CD14-positive monocyte (primary cell): ENCODE results near the gene RUNX2. TPM values are rescaled to one million over a fixed set of nuclear protein-coding genes. Genes with fewer than 3 reads are reported as not detected.
A peak's percentile ranks its signal among the peaks of the same experiment; 100 is the strongest.

Source experiments
- DNase-seq, 3 donors: peaks; one replicate each; pipeline ENCODE4 v3.0.0-alpha.2; 2011 to 2022
- H2AFZ ChIP-seq: 2 replicates; pipeline ENCODE4 v1.6.0; 2012; ENCODE audit warnings: mild to moderate bottlenecking, low read depth, low read length, inconsistent platforms; ENCODE audit not compliant: insufficient read depth, poor library complexity, severe bottlenecking
- H3K27ac ChIP-seq, 2 donors: 1 replicate in 1 of 2; 2 replicates in 1 of 2; pipeline ENCODE4 v1.5.1; 2012 to 2013; ENCODE audit warnings: low read length in 2 of 2, control low read depth in 1 of 2, inconsistent platforms in 1 of 2, low read depth in 1 of 2, mild to moderate bottlenecking in 1 of 2
- H3K27me3 ChIP-seq, 2 donors: one replicate each; pipeline versions ENCODE4 v1.6.0 to v1.6.1; 2011 to 2013; ENCODE audit warnings: low read length in 2 of 2; ENCODE audit not compliant: control insufficient read depth in 2 of 2, insufficient read depth in 2 of 2
- H3K36me3 ChIP-seq, 2 donors: replicated peaks in 1 of 2; 1 replicate in 1 of 2; 2 replicates in 1 of 2; pipeline versions ENCODE4 v1.5.1 to v1.6.1; 2012 to 2013; ENCODE audit warnings: low read length in 2 of 2, control low read depth in 1 of 2, inconsistent platforms in 1 of 2, mild to moderate bottlenecking in 1 of 2; ENCODE audit not compliant: insufficient read depth in 2 of 2, control insufficient read depth in 1 of 2
- H3K4me1 ChIP-seq, 2 donors: 1 replicate in 1 of 2; 2 replicates in 1 of 2; pipeline versions ENCODE4 v1.5.1 to v1.6.1; 2012 to 2013; ENCODE audit warnings: low read length in 2 of 2, control low read depth in 1 of 2, inconsistent platforms in 1 of 2, mild to moderate bottlenecking in 1 of 2, moderate library complexity in 1 of 2; ENCODE audit not compliant: insufficient read depth in 2 of 2, control insufficient read depth in 1 of 2
- H3K4me2 ChIP-seq: replicated peaks from 2 replicates; pipeline ENCODE3; 2012; ENCODE audit warnings: low read length, moderate library complexity, mild to moderate bottlenecking; ENCODE audit not compliant: poor library complexity, severe bottlenecking; ENCODE audit errors: extremely low read depth
- H3K4me3 ChIP-seq, 3 experiments: fragments of 200-600 bp in 1 of 3; sonication (generic) in 1 of 3; replicated peaks in 1 of 3; 1 replicate in 2 of 3; 2 replicates in 1 of 3; pipeline ENCODE4 v1.5.1; 2011 to 2013; ENCODE audit warnings: low read length in 3 of 3, mild to moderate bottlenecking in 3 of 3, control low read depth in 2 of 3, low read depth in 2 of 3, inconsistent platforms in 1 of 3, moderate library complexity in 1 of 3
- H3K79me2 ChIP-seq: 2 replicates; pipeline ENCODE4 v1.6.0; 2012; ENCODE audit warnings: mild to moderate bottlenecking, control low read depth, inconsistent platforms, low read length, moderate library complexity; ENCODE audit not compliant: insufficient read depth
- H3K9ac ChIP-seq: 2 replicates; pipeline ENCODE4 v1.6.0; 2017; ENCODE audit warnings: low read length, mild to moderate bottlenecking; ENCODE audit not compliant: insufficient read depth, poor library complexity, severe bottlenecking
- H3K9me3 ChIP-seq, 2 donors: replicated peaks in 1 of 2; 1 replicate in 1 of 2; 2 replicates in 1 of 2; pipeline versions ENCODE4 v1.5.1 to v1.6.1; 2012 to 2013; ENCODE audit warnings: low read length in 2 of 2, control low read depth in 1 of 2; ENCODE audit not compliant: control insufficient read depth in 1 of 2, insufficient read depth in 1 of 2
- H4K20me1 ChIP-seq: 2 replicates; pipeline ENCODE4 v1.6.0; 2012; ENCODE audit warnings: mild to moderate bottlenecking, low read length, control low read depth, moderate library complexity; ENCODE audit not compliant: insufficient read depth
- H3K27ac Mint-ChIP-seq, 7 donors: one replicate each; pipeline ENCODE4 v1.8.0; 2020; ENCODE audit warnings: mild to moderate bottlenecking in 7 of 7, mixed read lengths in 7 of 7, moderate library complexity in 6 of 7, inconsistent platforms in 2 of 7
- H3K27me3 Mint-ChIP-seq, 3 donors: one replicate each; pipeline ENCODE4 v1.8.0; 2021 to 2022; ENCODE audit warnings: low read depth in 3 of 3, mild to moderate bottlenecking in 3 of 3, mixed read lengths in 3 of 3, moderate library complexity in 3 of 3, inconsistent platforms in 1 of 3
- H3K36me3 Mint-ChIP-seq, 2 donors: one replicate each; pipeline ENCODE4 v1.8.0; 2020; ENCODE audit warnings: mixed read lengths in 2 of 2, inconsistent platforms in 1 of 2, mild to moderate bottlenecking in 1 of 2
- H3K4me1 Mint-ChIP-seq: one replicate; pipeline ENCODE4 v1.8.0; 2020; ENCODE audit warnings: mild to moderate bottlenecking, mixed read lengths
- H3K4me3 Mint-ChIP-seq, 2 donors: one replicate each; pipeline ENCODE4 v1.8.0; 2020; ENCODE audit warnings: mild to moderate bottlenecking in 2 of 2, mixed read lengths in 2 of 2, moderate library complexity in 1 of 2
- H3K9me3 Mint-ChIP-seq, 7 donors: one replicate each; pipeline ENCODE4 v1.8.0; 2020 to 2022; ENCODE audit warnings: mixed read lengths in 7 of 7, mild to moderate bottlenecking in 6 of 7, moderate library complexity in 6 of 7, inconsistent platforms in 2 of 7
- CTCF ChIP-seq: fragments of 200-600 bp; IDR thresholded peaks from one replicate; pipeline ENCODE4 v1.8.0; 2022; ENCODE audit warnings: antibody characterized with exemption, mild to moderate bottlenecking
- WGBS: methylation state at CpG from one replicate; pipeline ENCODE4 v1.1.5; 2013; ENCODE audit warnings: missing lambda C conversion rate; ENCODE audit not compliant: insufficient coverage; 5-methylcytosine and 5-hydroxymethylcytosine counted together
- intact Hi-C, 2 donors: fragments of 100-400 bp; cut with micrococcal nuclease; formaldehyde crosslinking; loops; one replicate each; pipeline versions ENCODE4 v1.15.0 to v1.15.1; 2023
- polyA plus RNA-seq, 3 donors: library from polyadenylated mRNA; depleted of rRNA in 1 of 3; unstranded in 2 of 3; stranded (reverse) in 1 of 3; fragments of 300-500 nt in 2 of 3; fragments of >200 nt in 1 of 3; fragmentation: Illumina TruSeq in 2 of 3; gene quantifications; 1 replicate in 2 of 3; 2 replicates in 1 of 3; pipeline ENCODE4 v1.2.3, GENCODE V29; 2012 to 2021

The RUNX2 gene
- polyA plus RNA-seq, 3 donors, result 1.3 to 5.0 (median 2.5) TPM

- no peak overlapping the region for H3K4me3 Mint-ChIP-seq
- Histone ChIP-seq H3K36me3 (peaks cover 10 to 18% of the 10 kb centered on the region in 2 donors), H3K27ac (peak overlapping the region in 1 of 2 donors; percentile 24), H3K79me2 (peaks cover 5% of the 10 kb centered on the region), H2AFZ (no peak overlapping the region), H3K4me3 (no peak overlapping the region), H3K4me2 (no peak overlapping the region), H4K20me1 (no peaks in the 10 kb centered on the region), H3K9ac (no peak overlapping the region), H3K9me3 (no peaks in the 10 kb centered on the region), H3K4me1 (peaks cover 31 to 33% of the 10 kb centered on the region in 2 donors), H3K27me3 (no peaks in the 10 kb centered on the region)
- intact Hi-C loops, result loop anchor here in 1 of 2 donors (5.0 kb wide), 1 partner anchor 76 kb away; no protein-coding TSS in a partner anchor
- no peak for TF ChIP-seq CTCF
- H3K9me3 Mint-ChIP-seq, result no peaks in the 10 kb centered on the region
- H3K27ac Mint-ChIP-seq, result peak overlapping the region in 3 of 7 donors; percentile 21 to 85 (median 46)
- peaks cover 0 to 2% (median 0%) of the 10 kb centered on the region in 3 donors for H3K27me3 Mint-ChIP-seq
- H3K4me1 Mint-ChIP-seq, result peaks cover 38% of the 10 kb centered on the region
- WGBS, result 92% methylated on average over 1 of the region's 1 CpG
- peaks cover 35 to 42% of the 10 kb centered on the region in 2 donors for H3K36me3 Mint-ChIP-seq
- DNase-seq, result no peak
These were observed 170.5 kb downstream of the RUNX2 start for GRCh38 chr6:45498591-45498990.

- H3K36me3 Mint-ChIP-seq, result peaks cover 40 to 51% of the 10 kb centered on the region in 2 donors
- no peaks in the 10 kb centered on the region for H3K9me3 Mint-ChIP-seq
- H2AFZ ChIP-seq, result no peak overlapping the region
- no peak overlapping the region for H3K4me2 ChIP-seq
- H3K27me3 Mint-ChIP-seq, result no peaks in the 10 kb centered on the region
- H3K27ac Mint-ChIP-seq, result peak overlapping the region in 3 of 7 donors; percentile 8 to 12 (median 10)
- no peaks in the 10 kb centered on the region for H3K9me3 ChIP-seq
- 94% methylated on average over 4 of the region's 6 CpGs for WGBS
- intact Hi-C loops, result no loop called here
- peaks cover 15 to 26% of the 10 kb centered on the region in 2 donors for H3K36me3 ChIP-seq
- H3K9ac ChIP-seq, result no peak overlapping the region
- peaks cover 5% of the 10 kb centered on the region for H3K79me2 ChIP-seq
- peaks cover 9 to 10% of the 10 kb centered on the region in 2 donors for H3K4me1 ChIP-seq
- H3K4me3 ChIP-seq, result no peak overlapping the region
- no peaks in the 10 kb centered on the region for H3K27me3 ChIP-seq
- no peak for TF ChIP-seq CTCF
- H3K4me3 Mint-ChIP-seq, result no peak overlapping the region
- no peak overlapping the region for H3K27ac ChIP-seq
- H4K20me1 ChIP-seq, result no peaks in the 10 kb centered on the region
- H3K4me1 Mint-ChIP-seq, result peaks cover 18% of the 10 kb centered on the region
- no peak for DNase-seq
These were observed 173.0 kb downstream of the RUNX2 start for GRCh38 chr6:45500924-45501816.
